SK-N-SH treated with all-trans-retinoic acid at 6 μM for 48 hours (cell line): Measurements from ENCODE around the gene CIT.

ENCODE experiments used
- ATAC-seq: fragments of 200-7000 bp; cut with Tn5 transposase; 3 replicates; pipeline ENCODE4 v1.9.1; 2020; ENCODE audit warnings: mild to moderate bottlenecking, moderate library complexity
- ARNTL ChIP-seq: fragments of 450-650 bp; formaldehyde crosslinking; IDR thresholded peaks from 2 replicates; pipeline ENCODE4 v1.5.0; 2020; ENCODE audit warnings: low read depth, mild to moderate bottlenecking, moderate library complexity, borderline replicate concordance
- BACH2 ChIP-seq: fragments of 250-450 bp; sonication (Bioruptor Pico); IDR thresholded peaks from 2 replicates; pipeline ENCODE4 v1.9.0; 2021; ENCODE audit warnings: mild to moderate bottlenecking, borderline replicate concordance
- CSDC2 ChIP-seq: fragments of 250-450 bp; sonication (Bioruptor Pico); IDR thresholded peaks from 2 replicates; pipeline ENCODE4 v1.5.0; 2020; ENCODE audit warnings: mild to moderate bottlenecking, moderate library complexity
- ESRRG ChIP-seq: fragments of 250-450 bp; sonication (Bioruptor Pico); IDR thresholded peaks from 2 replicates; pipeline ENCODE4 v1.6.1; 2021; ENCODE audit warnings: mild to moderate bottlenecking
- GLIS3 ChIP-seq: fragments of 250-450 bp; sonication (Bioruptor Pico); IDR thresholded peaks from 2 replicates; pipeline ENCODE4 v1.5.0; 2020; ENCODE audit warnings: mild to moderate bottlenecking, moderate library complexity
- ISL1 ChIP-seq: fragments of 250-450 bp; sonication (Bioruptor Pico); IDR thresholded peaks from 2 replicates; pipeline ENCODE4 v2.1.2; 2022; ENCODE audit warnings: mild to moderate bottlenecking, moderate library complexity
- PPARA ChIP-seq: fragments of 250-450 bp; sonication (Bioruptor Pico); IDR thresholded peaks from 2 replicates; pipeline ENCODE4 v1.5.0; 2020; ENCODE audit warnings: mild to moderate bottlenecking, borderline replicate concordance
- RARB ChIP-seq: fragments of 250-450 bp; sonication (Bioruptor Pico); IDR thresholded peaks from 2 replicates; pipeline ENCODE4 v1.8.0; 2021; ENCODE audit warnings: mild to moderate bottlenecking, moderate library complexity
- SNAI2 ChIP-seq: fragments of 250-450 bp; sonication (Bioruptor Pico); IDR thresholded peaks from 2 replicates; pipeline ENCODE4 v1.5.0; 2020; ENCODE audit warnings: mild to moderate bottlenecking, moderate library complexity
- TCF4 ChIP-seq: fragments of 250-450 bp; sonication (Bioruptor Pico); IDR thresholded peaks from 2 replicates; pipeline ENCODE4 v1.8.0; 2021; ENCODE audit warnings: mild to moderate bottlenecking, moderate library complexity, borderline replicate concordance
- ZC3H10 ChIP-seq: fragments of 250-450 bp; sonication (Bioruptor Pico); IDR thresholded peaks from 2 replicates; pipeline ENCODE4 v1.5.1; 2021; ENCODE audit warnings: mild to moderate bottlenecking, moderate library complexity
- ZFP3 ChIP-seq: fragments of 250-450 bp; sonication (Bioruptor Pico); IDR thresholded peaks from 2 replicates; pipeline ENCODE4 v1.5.0; 2020; ENCODE audit warnings: mild to moderate bottlenecking, moderate library complexity
- ZFP30 ChIP-seq: fragments of 450-650 bp; formaldehyde crosslinking; IDR thresholded peaks from 2 replicates; pipeline ENCODE4 v1.5.0; 2022; ENCODE audit warnings: mild to moderate bottlenecking, moderate library complexity
- ZNF565 ChIP-seq: fragments of 450-650 bp; formaldehyde crosslinking; conservative IDR thresholded peaks from 2 replicates; pipeline ENCODE4 v1.5.0; 2020; ENCODE audit warnings: low read depth, mild to moderate bottlenecking, moderate library complexity
- ZNF70 ChIP-seq: fragments of 450-650 bp; formaldehyde crosslinking; IDR thresholded peaks from 2 replicates; pipeline ENCODE4 v1.5.0; 2020; ENCODE audit warnings: mild to moderate bottlenecking, moderate library complexity
- ZNF8 ChIP-seq: fragments of 450-650 bp; formaldehyde crosslinking; IDR thresholded peaks from 2 replicates; pipeline ENCODE4 v1.5.0; 2020; ENCODE audit warnings: mild to moderate bottlenecking, moderate library complexity
- TF ChIP-seq, protein P1 (sequence below): fragments of 250-450 bp; sonication (Bioruptor Pico); IDR thresholded peaks from 2 replicates; pipeline ENCODE4 v1.5.1; 2020; ENCODE audit warnings: low read depth, mild to moderate bottlenecking, moderate library complexity
- TF ChIP-seq, protein P2 (sequence below): fragments of 250-450 bp; sonication (Bioruptor Pico); IDR thresholded peaks from 2 replicates; pipeline ENCODE4 v1.5.1; 2021; ENCODE audit warnings: mild to moderate bottlenecking, moderate library complexity
- TF ChIP-seq, protein P3 (sequence below): fragments of 250-450 bp; sonication (Bioruptor Pico); IDR thresholded peaks from 2 replicates; pipeline ENCODE4 v1.8.0; 2021; ENCODE audit warnings: low read depth, mild to moderate bottlenecking, moderate library complexity, borderline replicate concordance
- TF ChIP-seq, protein P4 (sequence below): fragments of 250-450 bp; sonication (Bioruptor Pico); IDR thresholded peaks from 2 replicates; pipeline ENCODE4 v1.5.0; 2020; ENCODE audit warnings: mild to moderate bottlenecking, moderate library complexity
- TF ChIP-seq, protein P5 (sequence below): fragments of 250-450 bp; sonication (Bioruptor Pico); IDR thresholded peaks from 2 replicates; pipeline ENCODE4 v1.8.0; 2020; ENCODE audit warnings: mild to moderate bottlenecking, moderate library complexity, borderline replicate concordance

CIT gene

DNA sequence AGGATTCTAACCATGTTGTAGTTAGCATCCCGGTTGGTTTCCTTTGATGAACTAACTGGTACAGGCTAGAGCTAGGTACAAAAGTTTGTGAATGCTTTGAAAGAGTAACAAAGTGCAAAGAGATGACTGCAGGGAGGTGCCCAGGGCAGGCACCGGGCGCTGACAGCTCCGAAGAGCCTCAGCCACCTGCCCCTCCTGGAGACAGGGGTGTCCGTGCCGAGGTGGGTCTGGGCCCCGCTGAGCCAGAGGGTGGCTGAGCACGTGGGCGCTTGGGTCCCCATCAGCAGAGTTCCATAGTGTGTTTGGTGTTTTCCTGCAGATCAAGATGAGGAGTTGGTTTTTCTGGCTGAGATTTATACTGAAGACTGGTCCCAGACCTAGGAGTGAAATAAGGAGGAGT, 189.2 kb downstream of the CIT start:
- no peak for TF ChIP-seq ZNF8 (CRISPR knock-in tag)
- no peak for TF ChIP-seq ISL1 (CRISPR knock-in tag)
- TF ChIP-seq, protein P1, sequence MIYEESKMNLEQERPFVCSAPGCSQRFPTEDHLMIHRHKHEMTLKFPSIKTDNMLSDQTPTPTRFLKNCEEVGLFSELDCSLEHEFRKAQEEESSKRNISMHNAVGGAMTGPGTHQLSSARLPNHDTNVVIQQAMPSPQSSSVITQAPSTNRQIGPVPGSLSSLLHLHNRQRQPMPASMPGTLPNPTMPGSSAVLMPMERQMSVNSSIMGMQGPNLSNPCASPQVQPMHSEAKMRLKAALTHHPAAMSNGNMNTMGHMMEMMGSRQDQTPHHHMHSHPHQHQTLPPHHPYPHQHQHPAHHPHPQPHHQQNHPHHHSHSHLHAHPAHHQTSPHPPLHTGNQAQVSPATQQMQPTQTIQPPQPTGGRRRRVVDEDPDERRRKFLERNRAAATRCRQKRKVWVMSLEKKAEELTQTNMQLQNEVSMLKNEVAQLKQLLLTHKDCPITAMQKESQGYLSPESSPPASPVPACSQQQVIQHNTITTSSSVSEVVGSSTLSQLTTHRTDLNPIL (CRISPR knock-in tag), result no peak
- TF ChIP-seq BACH2 (CRISPR knock-in tag), result no peak
- no peak for TF ChIP-seq ZFP3 (CRISPR knock-in tag)
- ATAC-seq, result no peak

DNA sequence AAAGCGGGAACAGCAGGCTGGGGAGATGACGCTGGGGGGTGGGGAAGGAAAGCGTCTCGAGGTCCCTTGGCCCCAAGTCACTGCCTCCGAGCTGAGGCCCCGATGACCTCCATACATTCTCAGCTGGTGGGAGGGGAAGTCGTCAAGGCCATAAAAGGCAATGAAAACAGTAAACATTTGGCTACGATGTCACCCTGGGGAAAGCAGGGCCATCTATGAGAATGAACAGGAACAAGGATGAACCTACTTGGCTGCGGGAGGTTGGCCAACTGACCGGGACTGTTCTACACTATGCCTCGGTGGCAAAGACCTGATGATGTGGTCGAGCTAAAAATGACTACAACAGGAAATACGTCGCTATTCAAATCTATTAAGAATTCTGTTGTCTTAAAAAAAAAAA, 189.7 kb downstream of the CIT start:
- no peak for ATAC-seq
- TF ChIP-seq, protein P2, sequence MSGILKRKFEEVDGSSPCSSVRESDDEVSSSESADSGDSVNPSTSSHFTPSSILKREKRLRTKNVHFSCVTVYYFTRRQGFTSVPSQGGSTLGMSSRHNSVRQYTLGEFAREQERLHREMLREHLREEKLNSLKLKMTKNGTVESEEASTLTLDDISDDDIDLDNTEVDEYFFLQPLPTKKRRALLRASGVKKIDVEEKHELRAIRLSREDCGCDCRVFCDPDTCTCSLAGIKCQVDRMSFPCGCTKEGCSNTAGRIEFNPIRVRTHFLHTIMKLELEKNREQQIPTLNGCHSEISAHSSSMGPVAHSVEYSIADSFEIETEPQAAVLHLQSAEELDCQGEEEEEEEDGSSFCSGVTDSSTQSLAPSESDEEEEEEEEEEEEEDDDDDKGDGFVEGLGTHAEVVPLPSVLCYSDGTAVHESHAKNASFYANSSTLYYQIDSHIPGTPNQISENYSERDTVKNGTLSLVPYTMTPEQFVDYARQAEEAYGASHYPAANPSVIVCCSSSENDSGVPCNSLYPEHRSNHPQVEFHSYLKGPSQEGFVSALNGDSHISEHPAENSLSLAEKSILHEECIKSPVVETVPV (CRISPR knock-in tag), result no peak
- TF ChIP-seq, protein P1 (CRISPR knock-in tag), result no peak
- TF ChIP-seq BACH2 (CRISPR knock-in tag), result no peak
- TF ChIP-seq SNAI2, result no peak
- TF ChIP-seq ZFP3 (CRISPR knock-in tag), result no peak
- TF ChIP-seq ISL1 (CRISPR knock-in tag), result no peak
- TF ChIP-seq, protein P3, sequence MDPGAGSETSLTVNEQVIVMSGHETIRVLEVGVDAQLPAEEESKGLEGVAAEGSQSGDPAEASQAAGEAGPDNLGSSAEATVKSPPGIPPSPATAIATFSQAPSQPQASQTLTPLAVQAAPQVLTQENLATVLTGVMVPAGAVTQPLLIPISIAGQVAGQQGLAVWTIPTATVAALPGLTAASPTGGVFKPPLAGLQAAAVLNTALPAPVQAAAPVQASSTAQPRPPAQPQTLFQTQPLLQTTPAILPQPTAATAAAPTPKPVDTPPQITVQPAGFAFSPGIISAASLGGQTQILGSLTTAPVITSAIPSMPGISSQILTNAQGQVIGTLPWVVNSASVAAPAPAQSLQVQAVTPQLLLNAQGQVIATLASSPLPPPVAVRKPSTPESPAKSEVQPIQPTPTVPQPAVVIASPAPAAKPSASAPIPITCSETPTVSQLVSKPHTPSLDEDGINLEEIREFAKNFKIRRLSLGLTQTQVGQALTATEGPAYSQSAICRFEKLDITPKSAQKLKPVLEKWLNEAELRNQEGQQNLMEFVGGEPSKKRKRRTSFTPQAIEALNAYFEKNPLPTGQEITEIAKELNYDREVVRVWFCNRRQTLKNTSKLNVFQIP (CRISPR knock-in tag), result no peak
- no peak for TF ChIP-seq RARB (CRISPR knock-in tag)
- TF ChIP-seq ARNTL (CRISPR knock-in tag), result no peak
- TF ChIP-seq ESRRG, result no peak
- no peak for TF ChIP-seq GLIS3 (CRISPR knock-in tag)

DNA sequence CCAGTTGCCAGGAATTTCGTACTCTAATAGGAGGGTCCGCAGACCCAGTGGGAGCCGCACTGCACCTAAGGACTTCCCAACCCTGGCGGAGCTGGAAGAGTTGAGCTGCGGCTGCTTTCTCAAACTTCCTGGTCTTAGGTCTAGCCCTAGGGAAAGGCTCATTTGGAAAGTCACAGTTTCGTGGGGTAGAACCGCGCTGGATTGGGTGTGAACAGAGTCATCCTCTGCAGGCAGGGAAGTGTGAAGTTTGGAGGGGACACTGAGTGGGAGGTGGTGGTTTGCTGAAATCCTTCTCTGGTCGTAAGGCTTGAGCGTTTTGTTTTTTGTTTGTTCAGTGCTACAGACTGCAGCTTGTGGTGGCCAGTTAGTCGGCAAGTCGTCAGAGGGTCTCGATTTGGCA, 190.3 kb downstream of the CIT start:
- no peak for TF ChIP-seq ZFP3 (CRISPR knock-in tag)
- TF ChIP-seq GLIS3 (CRISPR knock-in tag), result no peak
- no peak for TF ChIP-seq ISL1 (CRISPR knock-in tag)
- no peak for TF ChIP-seq ZNF8 (CRISPR knock-in tag)
- TF ChIP-seq ZNF70, result no peak
- TF ChIP-seq CSDC2 (CRISPR knock-in tag), result no peak
- no peak for TF ChIP-seq PPARA (CRISPR knock-in tag)
- TF ChIP-seq, protein P3 (CRISPR knock-in tag), result no peak
- TF ChIP-seq BACH2 (CRISPR knock-in tag), result no peak
- TF ChIP-seq, protein P4, sequence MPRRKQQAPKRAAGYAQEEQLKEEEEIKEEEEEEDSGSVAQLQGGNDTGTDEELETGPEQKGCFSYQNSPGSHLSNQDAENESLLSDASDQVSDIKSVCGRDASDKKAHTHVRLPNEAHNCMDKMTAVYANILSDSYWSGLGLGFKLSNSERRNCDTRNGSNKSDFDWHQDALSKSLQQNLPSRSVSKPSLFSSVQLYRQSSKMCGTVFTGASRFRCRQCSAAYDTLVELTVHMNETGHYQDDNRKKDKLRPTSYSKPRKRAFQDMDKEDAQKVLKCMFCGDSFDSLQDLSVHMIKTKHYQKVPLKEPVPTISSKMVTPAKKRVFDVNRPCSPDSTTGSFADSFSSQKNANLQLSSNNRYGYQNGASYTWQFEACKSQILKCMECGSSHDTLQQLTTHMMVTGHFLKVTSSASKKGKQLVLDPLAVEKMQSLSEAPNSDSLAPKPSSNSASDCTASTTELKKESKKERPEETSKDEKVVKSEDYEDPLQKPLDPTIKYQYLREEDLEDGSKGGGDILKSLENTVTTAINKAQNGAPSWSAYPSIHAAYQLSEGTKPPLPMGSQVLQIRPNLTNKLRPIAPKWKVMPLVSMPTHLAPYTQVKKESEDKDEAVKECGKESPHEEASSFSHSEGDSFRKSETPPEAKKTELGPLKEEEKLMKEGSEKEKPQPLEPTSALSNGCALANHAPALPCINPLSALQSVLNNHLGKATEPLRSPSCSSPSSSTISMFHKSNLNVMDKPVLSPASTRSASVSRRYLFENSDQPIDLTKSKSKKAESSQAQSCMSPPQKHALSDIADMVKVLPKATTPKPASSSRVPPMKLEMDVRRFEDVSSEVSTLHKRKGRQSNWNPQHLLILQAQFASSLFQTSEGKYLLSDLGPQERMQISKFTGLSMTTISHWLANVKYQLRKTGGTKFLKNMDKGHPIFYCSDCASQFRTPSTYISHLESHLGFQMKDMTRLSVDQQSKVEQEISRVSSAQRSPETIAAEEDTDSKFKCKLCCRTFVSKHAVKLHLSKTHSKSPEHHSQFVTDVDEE (CRISPR knock-in tag), result no peak
- TF ChIP-seq ZNF565, result no peak
- TF ChIP-seq ZFP30 (CRISPR knock-in tag), result no peak
- no peak for TF ChIP-seq SNAI2
- no peak for TF ChIP-seq RARB (CRISPR knock-in tag)
- no peak for TF ChIP-seq TCF4 (CRISPR knock-in tag)
- TF ChIP-seq, protein P5, sequence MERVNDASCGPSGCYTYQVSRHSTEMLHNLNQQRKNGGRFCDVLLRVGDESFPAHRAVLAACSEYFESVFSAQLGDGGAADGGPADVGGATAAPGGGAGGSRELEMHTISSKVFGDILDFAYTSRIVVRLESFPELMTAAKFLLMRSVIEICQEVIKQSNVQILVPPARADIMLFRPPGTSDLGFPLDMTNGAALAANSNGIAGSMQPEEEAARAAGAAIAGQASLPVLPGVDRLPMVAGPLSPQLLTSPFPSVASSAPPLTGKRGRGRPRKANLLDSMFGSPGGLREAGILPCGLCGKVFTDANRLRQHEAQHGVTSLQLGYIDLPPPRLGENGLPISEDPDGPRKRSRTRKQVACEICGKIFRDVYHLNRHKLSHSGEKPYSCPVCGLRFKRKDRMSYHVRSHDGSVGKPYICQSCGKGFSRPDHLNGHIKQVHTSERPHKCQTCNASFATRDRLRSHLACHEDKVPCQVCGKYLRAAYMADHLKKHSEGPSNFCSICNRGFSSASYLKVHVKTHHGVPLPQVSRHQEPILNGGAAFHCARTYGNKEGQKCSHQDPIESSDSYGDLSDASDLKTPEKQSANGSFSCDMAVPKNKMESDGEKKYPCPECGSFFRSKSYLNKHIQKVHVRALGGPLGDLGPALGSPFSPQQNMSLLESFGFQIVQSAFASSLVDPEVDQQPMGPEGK (CRISPR knock-in tag), result no peak
- no peak for TF ChIP-seq ZC3H10 (CRISPR knock-in tag)
- no peak for ATAC-seq
